Measurements from ENCODE around the gene CHST11. TPM values are rescaled to one million over a fixed set of nuclear protein-coding genes. Genes with fewer than 3 reads are reported as not detected.

Gene CHST11
- total and polyA plus RNA-seq, 2 of the 4 experiments (the other 2 are of a cell fraction), result 1.4 to 2.7 TPM

- no peak overlapping the region for H3K4ac ChIP-seq (ENCODE audit: low read depth, low read length)
- H3K36me3 ChIP-seq (ENCODE audit: control insufficient read depth, insufficient read depth, low read length), result no peaks in the 10 kb centered on the region
- no peaks in the 10 kb centered on the region for H3K79me1 ChIP-seq (ENCODE audit: low read depth in 1 of 2, low read length in 2 of 2)
- no peak overlapping the region for H3K9ac ChIP-seq (ENCODE audit: low read depth, low read length)
- H3K23ac ChIP-seq (ENCODE audit: low read depth, low read length), result no peak overlapping the region
- ChIA-PET POLR2A (ENCODE audit: unreplicated experiment) (no interaction called here), CTCF (no interaction called here)
- no peaks in the 10 kb centered on the region for H3K9me1 ChIP-seq (ENCODE audit: insufficient read depth, low read length)
- intact Hi-C loops (cut with micrococcal nuclease), result no loop called here
- no peak overlapping the region for H3K14ac ChIP-seq (replicated peaks; ENCODE audit: low read depth, low read length)
- no peaks in the 10 kb centered on the region for H3K9me3 ChIP-seq (ENCODE audit: control insufficient read depth, insufficient read depth, low read length)
- DNase-seq, result no peak
- H4K91ac ChIP-seq (ENCODE audit: insufficient read depth, low read depth, low read length), result no peak overlapping the region
- ATAC-seq (ENCODE audit: low read depth), result no peak
- no peak overlapping the region for H2AK5ac ChIP-seq (ENCODE audit: low read depth, low read length)
- H3K56ac ChIP-seq (ENCODE audit: extremely low read depth, insufficient read depth, low read length), result no peak overlapping the region
- no peaks in the 10 kb centered on the region for H4K20me1 ChIP-seq (ENCODE audit: insufficient read depth, low read length)
- H3K18ac ChIP-seq (ENCODE audit: low read depth, low read length), result no peak overlapping the region
- dilution Hi-C loops (cut with HindIII; ENCODE audit: low sequenced_read_pairs, unreplicated experiment), result no loop called here
- no peak overlapping the region for H2AFZ ChIP-seq (replicated peaks; ENCODE audit: low read length, poor library complexity)
- no peaks in the 10 kb centered on the region for H3K4me1 ChIP-seq (ENCODE audit: control insufficient read depth, insufficient read depth, low read length)
- no peak overlapping the region for H2BK15ac ChIP-seq (ENCODE audit: low read depth, low read length)
- H3K27ac ChIP-seq (ENCODE audit: insufficient read depth, low read length), result no peak overlapping the region
- no CpG with 5 or more reads among the region's 2 CpGs for WGBS, 2 experiments (ENCODE audit: extremely low coverage in 2 of 2, insufficient read length in 1 of 2)
- no peak overlapping the region for H3K4me3 ChIP-seq (ENCODE audit: insufficient read depth, low read depth, low read length)
- TF ChIP-seq SMC3 (IDR thresholded peaks at IDR 0.05; ENCODE audit: low read depth, low read length), result no peak
- BruUV-seq (replicated peaks), result no TSS peak
- no peak overlapping the region for H2BK5ac ChIP-seq (ENCODE audit: low read depth, low read length, poor library complexity, severe bottlenecking)
- in situ Hi-C loops (cut with MboI; ENCODE audit: low sequenced_read_pairs), result no loop called here
- no peak overlapping the region for H2AK9ac ChIP-seq (replicated peaks; ENCODE audit: low read depth, low read length, poor library complexity)
- no peak overlapping the region for H3K4me2 ChIP-seq (ENCODE audit: low read depth, low read length)
- no peak overlapping the region for H2BK20ac ChIP-seq (ENCODE audit: low read depth, low read length)
- H4K5ac ChIP-seq (ENCODE audit: low read depth, low read length), result no peak overlapping the region
- H3K27me3 ChIP-seq (ENCODE audit: control insufficient read depth, insufficient read depth, low read length), result peaks cover 49% of the 10 kb centered on the region
- no peak overlapping the region for H4K8ac ChIP-seq (ENCODE audit: low read depth in 2 of 2, low read length in 2 of 2)
- no peak overlapping the region for H2BK120ac ChIP-seq (ENCODE audit: low read depth, low read length)
These were observed 35.9 kb upstream of the CHST11 start for GRCh38 chr12:104420868-104421267.
